H1 (cell line): Measurements from ENCODE around the gene RFT1. TPM values are rescaled to one million over a fixed set of nuclear protein-coding genes. Genes with fewer than 3 reads are reported as not detected.
A peak's percentile ranks its signal among the peaks of the same experiment; 100 is the strongest.

Experiments used
- CTCF ChIA-PET: fragments of 300-600 bp; sonication (Branson Sonifier 250); formaldehyde crosslinking; loops from one replicate; lab custom pipeline; 2021; ENCODE audit not compliant: partially characterized antibody; lab: Charles Lee
- POLR2A ChIA-PET: fragments of 300-600 bp; sonication (Branson Sonifier 250); formaldehyde crosslinking; loops from one replicate; lab custom pipeline; 2021; ENCODE audit warnings: inconsistent platforms; ENCODE audit not compliant: partially characterized antibody; lab: Charles Lee
- DNase-seq, 2 experiments: peaks; one replicate each; pipeline versions ENCODE4 v3.0.0 to v3.0.0-alpha.2; 2010 to 2022; ENCODE audit warnings: low spot score in 2 of 2, low read depth in 1 of 2, mixed read lengths in 1 of 2
- FAIRE-seq: peaks from 2 replicates; lab custom pipeline; 2011; peaks lifted over from hg19 to GRCh38; lab: Jason Lieb, UNC
- H2AFZ ChIP-seq: 2 replicates; pipeline ENCODE4 v1.8.1; 2012; ENCODE audit warnings: low read length, inconsistent platforms
- H2AK5ac ChIP-seq: 2 replicates; pipeline ENCODE4 v1.6.1; 2013; ENCODE audit warnings: low read depth, low read length
- H2BK120ac ChIP-seq: replicated peaks from 2 replicates; pipeline ENCODE3; 2013; ENCODE audit warnings: low read depth, low read length, inconsistent platforms
- H2BK12ac ChIP-seq: 2 replicates; pipeline ENCODE4 v1.6.1; 2013; ENCODE audit warnings: low read depth, low read length
- H2BK15ac ChIP-seq: 2 replicates; pipeline ENCODE4 v1.6.1; 2013; ENCODE audit warnings: low read length
- H2BK20ac ChIP-seq: 2 replicates; pipeline ENCODE4 v1.6.1; 2013; ENCODE audit warnings: low read length
- H2BK5ac ChIP-seq: 2 replicates; pipeline ENCODE4 v1.6.1; 2013; ENCODE audit warnings: low read depth, low read length
- H3K14ac ChIP-seq: 2 replicates; pipeline ENCODE4 v1.6.1; 2013; ENCODE audit warnings: inconsistent platforms; ENCODE audit not compliant: insufficient read length
- H3K18ac ChIP-seq: 2 replicates; pipeline ENCODE4 v1.6.1; 2013; ENCODE audit warnings: low read length; ENCODE audit errors: extremely low read depth
- H3K23ac ChIP-seq: 2 replicates; pipeline ENCODE4 v1.6.1; 2013; ENCODE audit warnings: inconsistent platforms; ENCODE audit not compliant: insufficient read length
- H3K23me2 ChIP-seq: 2 replicates; pipeline ENCODE4 v1.6.1; 2013; ENCODE audit warnings: low read depth, low read length
- H3K27ac ChIP-seq: 2 replicates; pipeline ENCODE4 v1.6.1; 2011; ENCODE audit warnings: low read depth, low read length, inconsistent platforms
- H3K27me3 ChIP-seq, 4 experiments: replicated peaks in 1 of 4; 1 replicate in 1 of 4; 2 replicates in 3 of 4; pipeline versions ENCODE4 v1.6.1 to v1.8.1; 2011 to 2013; ENCODE audit warnings: low read length in 3 of 4, mild to moderate bottlenecking in 3 of 4, inconsistent platforms in 2 of 4, mixed read lengths in 2 of 4, moderate library complexity in 1 of 4; ENCODE audit not compliant: control insufficient read depth in 3 of 4, insufficient read depth in 3 of 4; ENCODE audit errors: extremely low read depth in 1 of 4
- H3K36me3 ChIP-seq, 4 experiments: 2 replicates each; pipeline versions ENCODE4 v1.6.1 to v1.8.1; 2011 to 2013; ENCODE audit warnings: mild to moderate bottlenecking in 4 of 4, low read length in 3 of 4, moderate library complexity in 2 of 4, control low read depth in 1 of 4, inconsistent platforms in 1 of 4; ENCODE audit not compliant: insufficient read depth in 4 of 4, control insufficient read depth in 2 of 4
- H3K4ac ChIP-seq: replicated peaks from 2 replicates; pipeline ENCODE3; 2013; ENCODE audit warnings: low read length, low read depth, mixed read lengths, inconsistent platforms; ENCODE audit not compliant: insufficient read length
- H3K4me1 ChIP-seq, 4 experiments: replicated peaks in 1 of 4; 1 replicate in 1 of 4; 2 replicates in 3 of 4; pipeline versions ENCODE4 v1.6.1 to v1.8.1; 2011 to 2013; ENCODE audit warnings: low read length in 3 of 4, inconsistent platforms in 2 of 4, mixed read lengths in 1 of 4; ENCODE audit not compliant: insufficient read depth in 4 of 4, control insufficient read depth in 3 of 4
- H3K4me2 ChIP-seq, 2 experiments: 2 replicates each; pipeline versions ENCODE4 v1.6.1 to v1.8.1; 2011 to 2013; ENCODE audit warnings: low read depth in 2 of 2, low read length in 2 of 2, control low read depth in 1 of 2, inconsistent platforms in 1 of 2, mild to moderate bottlenecking in 1 of 2; ENCODE audit not compliant: insufficient read depth in 1 of 2
- H3K4me3 ChIP-seq, 4 experiments: fragments of 200-600, 300-600 bp in 1 of 4; sonication (generic), shearing (Covaris generic), sonication (Bioruptor Twin) in 1 of 4; 2 replicates each; pipeline versions ENCODE4 v1.5.1 to v1.8.1; 2011 to 2016; ENCODE audit warnings: low read length in 4 of 4, low read depth in 3 of 4, control low read depth in 2 of 4, inconsistent platforms in 2 of 4, mild to moderate bottlenecking in 2 of 4, mixed read lengths in 1 of 4, moderate library complexity in 1 of 4; ENCODE audit not compliant: insufficient read depth in 2 of 4; ENCODE audit errors: extremely low read depth in 1 of 4
- H3K56ac ChIP-seq: replicated peaks from 2 replicates; pipeline ENCODE3; 2013; ENCODE audit warnings: low read depth, mild to moderate bottlenecking, mixed read lengths, low read length, inconsistent platforms; ENCODE audit not compliant: insufficient read length
- H3K79me1 ChIP-seq: 2 replicates; pipeline ENCODE4 v1.6.1; 2013; ENCODE audit warnings: low read depth, low read length, control low read depth
- H3K79me2 ChIP-seq, 2 experiments: 2 replicates each; pipeline versions ENCODE4 v1.6.1 to v1.8.1; 2012 to 2013; ENCODE audit warnings: low read length in 2 of 2, mild to moderate bottlenecking in 2 of 2, inconsistent platforms in 1 of 2; ENCODE audit not compliant: insufficient read depth in 2 of 2, control insufficient read depth in 1 of 2
- H3K9ac ChIP-seq, 4 experiments: replicated peaks in 1 of 4; 1 replicate in 1 of 4; 2 replicates in 3 of 4; pipeline versions ENCODE4 v1.6.1 to v1.8.1; 2011 to 2013; ENCODE audit warnings: low read depth in 3 of 4, low read length in 3 of 4, control low read depth in 2 of 4, mild to moderate bottlenecking in 2 of 4, moderate library complexity in 2 of 4, inconsistent platforms in 1 of 4; ENCODE audit errors: extremely low read depth in 1 of 4
- H3K9me3 ChIP-seq, 2 experiments: 2 replicates each; pipeline versions ENCODE4 v1.6.1 to v1.8.1; 2012 to 2013; ENCODE audit warnings: mild to moderate bottlenecking in 2 of 2, moderate library complexity in 2 of 2, control low read depth in 1 of 2, inconsistent platforms in 1 of 2, low read depth in 1 of 2, low read length in 1 of 2, mixed read lengths in 1 of 2; ENCODE audit not compliant: insufficient read depth in 2 of 2
- H4K20me1 ChIP-seq, 2 experiments: replicated peaks in 1 of 2; 2 replicates each; pipeline versions ENCODE3 to v1.8.1; 2011 to 2013; ENCODE audit warnings: inconsistent platforms in 2 of 2, low read length in 2 of 2, mild to moderate bottlenecking in 1 of 2; ENCODE audit not compliant: insufficient read depth in 2 of 2, control insufficient read depth in 1 of 2
- H4K5ac ChIP-seq: 2 replicates; pipeline ENCODE4 v1.6.1; 2013; ENCODE audit warnings: low read length, low read depth, mixed read lengths, inconsistent platforms; ENCODE audit not compliant: insufficient read length
- H4K8ac ChIP-seq: 2 replicates; pipeline ENCODE4 v1.8.0; 2013; ENCODE audit warnings: mild to moderate bottlenecking, moderate library complexity, low read length, inconsistent platforms; ENCODE audit not compliant: insufficient read depth; ENCODE audit errors: extremely low read depth
- H4K91ac ChIP-seq: replicated peaks from 2 replicates; pipeline ENCODE3; 2013; ENCODE audit warnings: low read length, mixed read lengths, inconsistent platforms; ENCODE audit not compliant: insufficient read length
- HDAC6 ChIP-seq: IDR thresholded peaks from one replicate; pipeline ENCODE4 v1.7.1; 2012; ENCODE audit warnings: low read depth, mild to moderate bottlenecking, inconsistent platforms, low read length, moderate library complexity
- KDM1A ChIP-seq: fragments of 200-600, 300-600 bp; sonication (generic); IDR thresholded peaks from 2 replicates; pipeline ENCODE4 v1.7.1; 2016; ENCODE audit warnings: mild to moderate bottlenecking, low read length, borderline replicate concordance
- MAFK ChIP-seq: IDR thresholded peaks from 2 replicates; pipeline ENCODE4 v1.6.1; 2012; ENCODE audit warnings: low read depth, mild to moderate bottlenecking, improper control_type of control experiment, low read length
- SAP30 ChIP-seq: fragments of 300-600 bp; sonication (generic); IDR thresholded peaks from 2 replicates; pipeline ENCODE4 v1.7.1; 2012; ENCODE audit warnings: low read length, moderate library complexity, mild to moderate bottlenecking, inconsistent platforms; ENCODE audit not compliant: insufficient read depth, insufficient replicate concordance
- SUZ12 ChIP-seq: fragments of 200-600 bp; sonication (generic); IDR thresholded peaks from 2 replicates; pipeline ENCODE4 v1.6.1; 2012; ENCODE audit warnings: mild to moderate bottlenecking, inconsistent platforms, low read length, moderate library complexity, mixed read lengths
- TBP ChIP-seq: IDR thresholded peaks from 2 replicates; pipeline ENCODE4 v1.6.1; 2011; ENCODE audit warnings: low read depth, low read length, improper control_type of control experiment
- WGBS, 2 experiments: shearing (Covaris generic) in 1 of 2; methylation state at CpG; one replicate each; pipeline versions ENCODE4 v1.1.6 to v1.1.7; 2013 to 2015; ENCODE audit warnings: low lambda C conversion rate in 2 of 2, mixed read lengths in 2 of 2, inconsistent platforms in 1 of 2, low coverage in 1 of 2, missing lambda C conversion rate in 1 of 2; ENCODE audit not compliant: insufficient replicate concordance in 2 of 2, insufficient coverage in 1 of 2, insufficient read length in 1 of 2; ENCODE audit errors: extremely low coverage in 1 of 2, missing lambda C conversion rate in 1 of 2; 5-methylcytosine and 5-hydroxymethylcytosine counted together
- polyA plus RNA-seq, 7 experiments: library from polyadenylated mRNA; depleted of rRNA in 3 of 7; stranded (reverse) in 5 of 7; unstranded in 2 of 7; fragments of >200 nt in 5 of 7; fragments of 200-250 nt in 2 of 7; gene quantifications; 1 replicate in 5 of 7; 2 replicates in 1 of 7; 4 replicates in 1 of 7; pipeline versions ENCODE4 v1.2.1 to v1.2.3, GENCODE V29; 2011 to 2013; ENCODE audit warnings: missing spikeins in 2 of 7, mixed read lengths in 2 of 7
- total RNA-seq: library from RNA; stranded (reverse); fragmentation: NEBNext Ultra II Directional; extraction: Animal tissue kit (Norgen Biotek cat#: 25700); gene quantifications from 2 replicates; pipeline ENCODE4 v1.2.1, GENCODE V29; 2021

Gene RFT1
- total and polyA plus RNA-seq, 2 of the 8 experiments (the other 6 are each of a cell fraction or from before 2014, with no cell fraction given) = 27.7 to 42.4 TPM

DNA sequence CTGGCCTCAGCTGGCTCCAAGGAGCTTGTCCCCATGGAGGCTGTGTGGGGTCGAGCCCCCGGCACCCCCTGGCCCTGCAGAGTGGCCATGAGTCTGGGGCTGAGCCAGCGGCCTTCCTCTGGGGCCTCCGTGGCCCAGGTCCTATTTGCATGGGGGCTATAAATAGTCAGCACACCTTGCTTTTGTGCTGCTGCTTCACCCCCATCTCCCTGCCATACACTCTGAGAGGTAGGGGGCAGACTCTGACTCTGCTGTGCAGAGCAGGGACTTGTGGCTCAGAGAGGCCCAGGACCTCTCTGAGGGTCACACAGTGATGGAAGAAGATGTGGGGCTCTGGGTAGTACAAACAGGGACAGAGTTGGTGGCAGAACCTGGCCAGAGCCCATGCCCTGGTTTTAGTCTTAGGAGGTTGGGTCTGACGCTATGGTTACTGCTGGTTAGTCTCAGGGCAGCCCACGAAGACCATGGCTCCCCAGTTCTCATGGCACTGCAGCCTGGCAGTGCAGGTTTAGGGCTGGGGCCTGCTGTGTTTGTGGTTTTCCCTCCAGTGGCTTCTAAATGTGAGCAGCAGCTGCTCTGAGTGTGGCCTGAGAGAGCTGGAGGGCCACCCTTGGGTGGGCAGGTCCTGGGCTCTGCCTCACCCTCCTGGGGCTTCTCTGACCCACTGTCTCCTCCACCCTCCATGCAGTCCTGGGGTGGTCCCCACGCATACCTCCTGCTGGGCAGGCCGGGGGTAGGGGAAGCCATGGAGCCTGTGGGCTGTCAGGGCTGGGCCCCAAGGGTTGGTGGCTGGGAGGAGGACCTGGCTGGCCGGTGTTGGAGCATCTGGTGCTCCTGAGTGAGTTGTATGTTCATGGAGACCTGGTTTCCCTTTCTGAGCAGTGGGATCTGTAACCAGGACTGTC, 44.4 kb upstream of the RFT1 start:
- no peak overlapping the region for H3K27ac ChIP-seq
- WGBS, 2 experiments = 78% methylated on average over 9 of the region's 9 CpGs; no CpG with 5 or more reads in 1 of the 2 experiments
- H3K9ac ChIP-seq = no peak overlapping the region
- no peaks in the 10 kb centered on the region for H3K27me3 ChIP-seq
- H3K4me3 ChIP-seq = no peak overlapping the region
- TF ChIP-seq TBP (no peak), HDAC6 (no peak), MAFK (no peak), SAP30 (no peak), SUZ12 (no peak), KDM1A (0 out of 2 replicates have a peak, but pooled peaks have one; percentile 19)
- H2BK5ac ChIP-seq = no peak overlapping the region
- ChIA-PET CTCF (interaction anchor here (0.6 to 1.7 kb wide), 7 partner anchors 10 to 64 kb away, joined by 3 to 5 read pairs (median 4); partner anchors contain the start of gene PRKCD), POLR2A (no interaction called here)
- H3K36me3 ChIP-seq = no peaks in the 10 kb centered on the region; a peak in 1 of 8 replicates
- 0 out of 2 replicates have a peak overlapping the region, but pooled peaks have one; percentile 11 for H4K8ac ChIP-seq
- DNase-seq (no peak), FAIRE-seq (no peak)
- peaks cover 12% of the 10 kb centered on the region; the same call in 1 of the 2 replicates for H3K79me1 ChIP-seq
- no peak overlapping the region for H3K4me2 ChIP-seq
- H2BK20ac ChIP-seq = no peak overlapping the region
- H4K91ac ChIP-seq = no peak overlapping the region
- no peak overlapping the region for H3K14ac ChIP-seq
- H2BK12ac ChIP-seq = 0 out of 2 replicates have a peak overlapping the region, but pooled peaks have one; percentile 39
- H3K9me3 ChIP-seq = no peaks in the 10 kb centered on the region
- no peak overlapping the region for H2AFZ ChIP-seq
- H4K20me1 ChIP-seq = peaks cover 1 to 11% of the 10 kb centered on the region in 2 experiments
- no peak overlapping the region for H2BK120ac ChIP-seq
- H4K5ac ChIP-seq = no peak overlapping the region
- H3K4me1 ChIP-seq = peaks cover 3 to 27% (median 21%) of the 10 kb centered on the region in 4 experiments
- H2AK5ac ChIP-seq = no peak overlapping the region
- H3K4ac ChIP-seq = no peak overlapping the region
- no peak overlapping the region for H2BK15ac ChIP-seq
- no peak overlapping the region for H3K18ac ChIP-seq
- H3K56ac ChIP-seq = no peak overlapping the region
- H3K23ac ChIP-seq = no peak overlapping the region
- no peaks in the 10 kb centered on the region; the same call in 1 of the 2 replicates for H3K23me2 ChIP-seq
- no peaks in the 10 kb centered on the region; a peak in 1 of 4 replicates for H3K79me2 ChIP-seq
